Fibroblast of villous mesenchyme (primary cell): ENCODE results near the gene ADAMTSL2. TPM values are rescaled to one million over a fixed set of nuclear protein-coding genes. Genes with fewer than 3 reads are reported as not detected.

Source experiments
- DNase-seq: peaks from one replicate; pipeline ENCODE4 v3.0.0-alpha.2; 2010; ENCODE audit warnings: low read depth
- H3K4me3 ChIP-seq: 2 replicates; pipeline ENCODE4 v1.5.1; 2011; ENCODE audit warnings: low read depth, mild to moderate bottlenecking, low read length
- CTCF ChIP-seq: IDR thresholded peaks from 2 replicates; pipeline ENCODE4 v1.5.1; 2012; ENCODE audit warnings: low read depth, mild to moderate bottlenecking, low read length; ENCODE audit not compliant: insufficient read depth
- total RNA-seq: library from RNA; depleted of rRNA; stranded (reverse); fragments of >200 nt; gene quantifications from 2 replicates; pipeline ENCODE4 v1.2.3, GENCODE V29; 2012

The ADAMTSL2 gene
- total RNA-seq, 1 donor = under 0.01 TPM

- H3K4me3 ChIP-seq = no peak overlapping the region
- no peak for DNase-seq
- no peak for TF ChIP-seq CTCF
Observed at GRCh38 chr9:133529874-133530273, 4.6 kb upstream of the ADAMTSL2 start.

- no peak for TF ChIP-seq CTCF
- DNase-seq = no peak
- no peak overlapping the region for H3K4me3 ChIP-seq
Observed at GRCh38 chr9:133531293-133531692, 3.2 kb upstream of the ADAMTSL2 start.

- DNase-seq = peak; percentile 54
- TF ChIP-seq CTCF = peak; percentile 67
- no peak overlapping the region for H3K4me3 ChIP-seq
Observed at GRCh38 chr9:133532937-133533668, 1.4 kb upstream of the ADAMTSL2 start.

GRCh38 chr9:133533857-133534256, 647 bp upstream of the ADAMTSL2 start:
- H3K4me3 ChIP-seq = no peak overlapping the region
- DNase-seq = peak; percentile 27
- TF ChIP-seq CTCF = no peak

GRCh38 chr9:133535306-133535877, 888 bp downstream of the ADAMTSL2 start:
- no peak overlapping the region for H3K4me3 ChIP-seq
- no peak for TF ChIP-seq CTCF
- no peak for DNase-seq

- DNase-seq = no peak
- no peak overlapping the region for H3K4me3 ChIP-seq
- TF ChIP-seq CTCF = no peak
Observed at GRCh38 chr9:133536080-133536479, 1.6 kb downstream of the ADAMTSL2 start.
